GM04504 (cell line): ENCODE data around the gene CST7.
"Not testable (repeated sequence)": the region's sequence is repeated elsewhere in the genome, so short reads cannot be mapped to it uniquely, and the experiment has no call there.

ENCODE experiments used
- DNase-seq: peaks from one replicate; pipeline ENCODE4 v3.0.0-alpha.2; 2012; ENCODE audit warnings: low read depth

CST7 gene

GRCh38 chr20:24986436-24987015 lies 37.5 kb downstream of the CST7 start:
- no peak for DNase-seq

- no peak for DNase-seq
Observed at GRCh38 chr20:24987244-24987643, 38.2 kb downstream of the CST7 start.

GRCh38 chr20:24987873-24988835 lies 39.1 kb downstream of the CST7 start:
- no peak for DNase-seq

GRCh38 chr20:24989162-24989561 lies 40.1 kb downstream of the CST7 start:
- DNase-seq = no peak

GRCh38 chr20:24990810-24991252 lies 41.8 kb downstream of the CST7 start:
- no peak for DNase-seq

- DNase-seq = no peak
Observed at GRCh38 chr20:24991897-24992486, 42.9 kb downstream of the CST7 start.

GRCh38 chr20:24992487-24993205 lies 43.6 kb downstream of the CST7 start, which contains the start of gene APMAP:
Gene APMAP (minus strand): TSS chr20:24992751. CDS start chr20:24992688, 63 bp downstream.
- peak; percentile 79 for DNase-seq

GRCh38 chr20:24993337-24994185 lies 44.5 kb downstream of the CST7 start:
- DNase-seq = no peak

- no peak for DNase-seq
Observed at GRCh38 chr20:24994186-24994465, 45.1 kb downstream of the CST7 start.

GRCh38 chr20:24994470-24995368 lies 45.6 kb downstream of the CST7 start:
- peak; percentile 61 for DNase-seq

GRCh38 chr20:24995741-24996448 lies 46.8 kb downstream of the CST7 start:
- no peak for DNase-seq

- no peak for DNase-seq
Observed at GRCh38 chr20:24996449-24997377, 47.6 kb downstream of the CST7 start.

- no peak for DNase-seq
Observed at GRCh38 chr20:24998121-24998520, 49.1 kb downstream of the CST7 start.

- no peak for DNase-seq
Observed at GRCh38 chr20:24998631-24999445, 49.8 kb downstream of the CST7 start.

GRCh38 chr20:24999568-24999967 lies 50.5 kb downstream of the CST7 start:
- no peak for DNase-seq

- peak; percentile 87 for DNase-seq
Observed at GRCh38 chr20:25000268-25000801, 51.3 kb downstream of the CST7 start.

GRCh38 chr20:25001323-25001722 lies 52.3 kb downstream of the CST7 start:
- DNase-seq = not testable (repeated sequence)
